ENCODE data around the gene SUMF1. TPM values are rescaled to one million over a fixed set of nuclear protein-coding genes. Genes with fewer than 3 reads are reported as not detected.

SUMF1 gene
- polyA plus RNA-seq, 1 donor (not counting 4 experiments of a cell fraction or from before 2014, with no cell fraction given): 36.1 TPM

GRCh38 chr3:4495294-4496086, 28.4 kb upstream of the SUMF1 start:
- H3K27ac ChIP-seq (ENCODE audit: control insufficient read depth, insufficient read depth, low read length): no peak overlapping the region
- no peak for DNase-seq (ENCODE audit: low read depth, low spot score)
- no peak overlapping the region for H3K4me2 ChIP-seq (ENCODE audit: control insufficient read depth, extremely low read depth, insufficient read depth, low read depth, low read length)
- no peaks in the 10 kb centered on the region for H3K9me1 ChIP-seq (ENCODE audit: control insufficient read depth, extremely low read depth, insufficient read depth, low read length)
- H3K27me3 ChIP-seq (ENCODE audit: control insufficient read depth, extremely low read depth, insufficient read depth, low read length): no peaks in the 10 kb centered on the region
- TF ChIP-seq CTCF (optimal IDR thresholded peaks at IDR 0.05 in 1 of 3, IDR thresholded peaks at IDR 0.05 in 1 of 3, conservative IDR thresholded peaks at IDR 0.05 in 1 of 3; ENCODE audit: extremely low read depth in 1 of 3, insufficient read depth in 2 of 3, low read length in 3 of 3) (no peak), EZH2 (IDR thresholded peaks at IDR 0.05; ENCODE audit: low read length) (no peak)
- no peaks in the 10 kb centered on the region for H3K9me3 ChIP-seq (ENCODE audit: control insufficient read depth, low read depth, low read length)
- dilution Hi-C loops (cut with MboI; ENCODE audit: extremely low pct_ligation_motif_present, low sequenced_read_pairs): no loop called here
- H3K4me3 ChIP-seq (ENCODE audit: control insufficient read depth in 2 of 3, extremely low read depth in 1 of 3, insufficient read depth in 2 of 3, low read depth in 1 of 3, low read length in 3 of 3): no peak overlapping the region
- H3K9ac ChIP-seq (ENCODE audit: control insufficient read depth, extremely low read depth, insufficient read depth, low read length): no peak overlapping the region
- no peak overlapping the region for H2AFZ ChIP-seq (ENCODE audit: control insufficient read depth, low read length)
- FAIRE-seq: no peak
- no peaks in the 10 kb centered on the region for H3K36me3 ChIP-seq (ENCODE audit: control insufficient read depth in 2 of 2, extremely low read depth in 1 of 2, insufficient read depth in 2 of 2, low read length in 2 of 2)
- H4K20me1 ChIP-seq (ENCODE audit: control insufficient read depth, extremely low read depth, insufficient read depth, low read length): no peaks in the 10 kb centered on the region
- peaks cover 16% of the 10 kb centered on the region for H3K4me1 ChIP-seq (ENCODE audit: control insufficient read depth, extremely low read depth, insufficient read depth, low read length)
- no peaks in the 10 kb centered on the region for H3K79me2 ChIP-seq (ENCODE audit: control insufficient read depth, insufficient read depth, low read length)

DNA sequence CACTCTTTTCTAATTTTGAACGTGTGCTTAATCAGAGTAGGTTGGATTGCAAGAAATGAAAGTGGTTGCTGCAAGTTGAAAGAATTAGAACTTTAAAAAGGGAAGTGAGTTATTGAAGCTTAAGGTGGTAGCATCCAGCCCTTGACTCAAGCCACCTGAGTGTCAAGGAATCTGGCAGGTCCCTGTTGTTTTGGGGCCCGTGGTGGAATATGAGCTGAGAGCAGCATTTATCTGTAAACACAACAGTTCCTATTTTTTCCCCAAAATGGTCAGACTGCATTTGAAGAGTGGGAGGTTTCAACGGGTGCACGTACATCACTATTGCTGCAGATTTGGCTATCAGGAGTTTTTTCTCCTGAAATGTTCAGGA, 27.8 kb upstream of the SUMF1 start:
- TF ChIP-seq EZH2 (IDR thresholded peaks at IDR 0.05; ENCODE audit: low read length) (no peak), CTCF (optimal IDR thresholded peaks at IDR 0.05 in 1 of 3, IDR thresholded peaks at IDR 0.05 in 1 of 3, conservative IDR thresholded peaks at IDR 0.05 in 1 of 3; ENCODE audit: extremely low read depth in 1 of 3, insufficient read depth in 2 of 3, low read length in 3 of 3) (no peak)
- dilution Hi-C loops (cut with MboI; ENCODE audit: extremely low pct_ligation_motif_present, low sequenced_read_pairs): no loop called here

More for the DNA sequence above, 27.8 kb upstream of the SUMF1 start:
- Histone ChIP-seq H3K27ac (ENCODE audit: control insufficient read depth, insufficient read depth, low read length) (no peak overlapping the region), H3K79me2 (ENCODE audit: control insufficient read depth, insufficient read depth, low read length) (no peaks in the 10 kb centered on the region), H3K27me3 (ENCODE audit: control insufficient read depth, extremely low read depth, insufficient read depth, low read length) (no peaks in the 10 kb centered on the region), H3K4me3 (ENCODE audit: control insufficient read depth in 2 of 3, extremely low read depth in 1 of 3, insufficient read depth in 2 of 3, low read depth in 1 of 3, low read length in 3 of 3) (no peak overlapping the region), H3K4me2 (ENCODE audit: control insufficient read depth, extremely low read depth, insufficient read depth, low read depth, low read length) (no peak overlapping the region), H3K4me1 (ENCODE audit: control insufficient read depth, extremely low read depth, insufficient read depth, low read length) (peaks cover 16% of the 10 kb centered on the region), H2AFZ (ENCODE audit: control insufficient read depth, low read length) (no peak overlapping the region), H3K9me1 (ENCODE audit: control insufficient read depth, extremely low read depth, insufficient read depth, low read length) (no peaks in the 10 kb centered on the region), H3K9ac (ENCODE audit: control insufficient read depth, extremely low read depth, insufficient read depth, low read length) (no peak overlapping the region), H4K20me1 (ENCODE audit: control insufficient read depth, extremely low read depth, insufficient read depth, low read length) (no peaks in the 10 kb centered on the region), H3K9me3 (ENCODE audit: control insufficient read depth, low read depth, low read length) (no peaks in the 10 kb centered on the region), H3K36me3 (ENCODE audit: control insufficient read depth in 2 of 2, extremely low read depth in 1 of 2, insufficient read depth in 2 of 2, low read length in 2 of 2) (no peaks in the 10 kb centered on the region)
- no peak for FAIRE-seq
- no peak for DNase-seq (ENCODE audit: low read depth, low spot score)

Data from keratinocyte (primary cell).